SK-N-SH treated with all-trans-retinoic acid at 6 μM for 48 hours (cell line): ENCODE measurements around the gene CPS1.

Experiments
- CSDC2 ChIP-seq: fragments of 250-450 bp; sonication (Bioruptor Pico); IDR thresholded peaks from 2 replicates; pipeline ENCODE4 v1.5.0; 2020; ENCODE audit warnings: mild to moderate bottlenecking, moderate library complexity
- OSR1 ChIP-seq: fragments of 250-450 bp; sonication (Bioruptor Pico); IDR thresholded peaks from 2 replicates; pipeline ENCODE4 v1.8.0; 2022; ENCODE audit warnings: moderate library complexity, mild to moderate bottlenecking, inconsistent platforms
- PATZ1 ChIP-seq: fragments of 250-450 bp; sonication (Bioruptor Pico); IDR thresholded peaks from 2 replicates; pipeline ENCODE4 v1.8.0; 2020; ENCODE audit warnings: mild to moderate bottlenecking, moderate library complexity, borderline replicate concordance
- RARB ChIP-seq: fragments of 250-450 bp; sonication (Bioruptor Pico); IDR thresholded peaks from 2 replicates; pipeline ENCODE4 v1.8.0; 2021; ENCODE audit warnings: mild to moderate bottlenecking, moderate library complexity
- TOX ChIP-seq: fragments of 250-450 bp; sonication (Bioruptor Pico); IDR thresholded peaks from 2 replicates; pipeline ENCODE4 v1.8.0; 2021; ENCODE audit warnings: mild to moderate bottlenecking, moderate library complexity, borderline replicate concordance
- TSHZ2 ChIP-seq: fragments of 250-450 bp; sonication (Bioruptor Pico); IDR thresholded peaks from 2 replicates; pipeline ENCODE4 v1.5.0; 2020; ENCODE audit warnings: mild to moderate bottlenecking, moderate library complexity
- ZFP3 ChIP-seq: fragments of 250-450 bp; sonication (Bioruptor Pico); IDR thresholded peaks from 2 replicates; pipeline ENCODE4 v1.5.0; 2020; ENCODE audit warnings: mild to moderate bottlenecking, moderate library complexity
- ZNF565 ChIP-seq: fragments of 450-650 bp; formaldehyde crosslinking; conservative IDR thresholded peaks from 2 replicates; pipeline ENCODE4 v1.5.0; 2020; ENCODE audit warnings: low read depth, mild to moderate bottlenecking, moderate library complexity
- ZNF70 ChIP-seq: fragments of 450-650 bp; formaldehyde crosslinking; IDR thresholded peaks from 2 replicates; pipeline ENCODE4 v1.5.0; 2020; ENCODE audit warnings: mild to moderate bottlenecking, moderate library complexity
- ZNF8 ChIP-seq: fragments of 450-650 bp; formaldehyde crosslinking; IDR thresholded peaks from 2 replicates; pipeline ENCODE4 v1.5.0; 2020; ENCODE audit warnings: mild to moderate bottlenecking, moderate library complexity

GRCh38 chr2:210686401-210686800 is 130.0 kb downstream of the CPS1 start:
- no peak for TF ChIP-seq ZNF565
- no peak for TF ChIP-seq PATZ1 (CRISPR knock-in tag)
- no peak for TF ChIP-seq CSDC2 (CRISPR knock-in tag)
- no peak for TF ChIP-seq ZNF8 (CRISPR knock-in tag)
- no peak for TF ChIP-seq OSR1 (CRISPR knock-in tag)
- no peak for TF ChIP-seq ZNF70 (CRISPR knock-in tag)
- TF ChIP-seq TSHZ2 (CRISPR knock-in tag) = no peak
- no peak for TF ChIP-seq ZFP3 (CRISPR knock-in tag)
- no peak for TF ChIP-seq RARB (CRISPR knock-in tag)
- TF ChIP-seq TOX = no peak
